Thoracic aorta (tissue), 2 donors: ENCODE measurements around the gene MAGEF1. TPM values are rescaled to one million over a fixed set of nuclear protein-coding genes. Genes with fewer than 3 reads are reported as not detected.

Source experiments
- ATAC-seq: fragments of 150-250 bp; one replicate; pipeline ENCODE4 v1.8.0; 2017; ENCODE audit warnings: low read depth; ENCODE audit not compliant: insufficient number of reproducible peaks, low FRiP score
- DNase-seq: peaks from one replicate; pipeline ENCODE4 v3.0.0-alpha.2; 2020; ENCODE audit warnings: low spot score
- H3K27ac ChIP-seq, 2 donors: fragments of 200-600 bp; sonication (generic); 1 replicate in 1 of 2; 2 replicates in 1 of 2; pipeline ENCODE4 v1.5.1; 2016; ENCODE audit warnings: mild to moderate bottlenecking in 2 of 2, moderate library complexity in 2 of 2
- H3K27me3 ChIP-seq: fragments of 200-600 bp; sonication (generic); replicated peaks from 2 replicates; pipeline ENCODE4 v1.6.0; 2016; ENCODE audit warnings: mild to moderate bottlenecking; ENCODE audit not compliant: insufficient read depth
- H3K36me3 ChIP-seq: fragments of 200-600 bp; sonication (generic); one replicate; pipeline ENCODE4 v1.5.1; 2016
- H3K4me1 ChIP-seq, 2 donors: fragments of 200-600 bp; sonication (generic); 1 replicate in 1 of 2; 2 replicates in 1 of 2; pipeline versions ENCODE4 v1.5.1 to v1.6.0; 2016; ENCODE audit warnings: low read depth in 2 of 2, mild to moderate bottlenecking in 1 of 2; ENCODE audit not compliant: control insufficient read depth in 1 of 2
- H3K4me3 ChIP-seq: fragments of 200-600 bp; sonication (generic); 2 replicates; pipeline ENCODE4 v1.5.1; 2016; ENCODE audit warnings: mild to moderate bottlenecking
- H3K9me3 ChIP-seq: fragments of 200-600 bp; sonication (generic); 2 replicates; pipeline ENCODE4 v1.5.1; 2016
- total RNA-seq, 2 donors: library from RNA; depleted of rRNA; stranded (reverse); fragments of >200 nt; gene quantifications; one replicate each; pipeline versions ENCODE4 v1.1.0 to v1.2.3, GENCODE V29; 2016
- TF ChIP-seq, protein P1 (sequence below): fragments of 200-600 bp; sonication (generic); IDR thresholded peaks from one replicate; pipeline ENCODE4 v1.5.1; 2019; ENCODE audit warnings: antibody characterized with exemption

MAGEF1 gene
- total RNA-seq, 2 donors from 2014 or later = 26.1 TPM

- Histone ChIP-seq H3K9me3 (no peaks in the 10 kb centered on the region), H3K36me3 (no peaks in the 10 kb centered on the region), H3K4me3 (no peak overlapping the region), H3K4me1 (peaks cover 0 to 6% of the 10 kb centered on the region in 2 donors), H3K27ac (no peak overlapping the region), H3K27me3 (no peaks in the 10 kb centered on the region)
- ATAC-seq = no peak
- TF ChIP-seq, protein P1, sequence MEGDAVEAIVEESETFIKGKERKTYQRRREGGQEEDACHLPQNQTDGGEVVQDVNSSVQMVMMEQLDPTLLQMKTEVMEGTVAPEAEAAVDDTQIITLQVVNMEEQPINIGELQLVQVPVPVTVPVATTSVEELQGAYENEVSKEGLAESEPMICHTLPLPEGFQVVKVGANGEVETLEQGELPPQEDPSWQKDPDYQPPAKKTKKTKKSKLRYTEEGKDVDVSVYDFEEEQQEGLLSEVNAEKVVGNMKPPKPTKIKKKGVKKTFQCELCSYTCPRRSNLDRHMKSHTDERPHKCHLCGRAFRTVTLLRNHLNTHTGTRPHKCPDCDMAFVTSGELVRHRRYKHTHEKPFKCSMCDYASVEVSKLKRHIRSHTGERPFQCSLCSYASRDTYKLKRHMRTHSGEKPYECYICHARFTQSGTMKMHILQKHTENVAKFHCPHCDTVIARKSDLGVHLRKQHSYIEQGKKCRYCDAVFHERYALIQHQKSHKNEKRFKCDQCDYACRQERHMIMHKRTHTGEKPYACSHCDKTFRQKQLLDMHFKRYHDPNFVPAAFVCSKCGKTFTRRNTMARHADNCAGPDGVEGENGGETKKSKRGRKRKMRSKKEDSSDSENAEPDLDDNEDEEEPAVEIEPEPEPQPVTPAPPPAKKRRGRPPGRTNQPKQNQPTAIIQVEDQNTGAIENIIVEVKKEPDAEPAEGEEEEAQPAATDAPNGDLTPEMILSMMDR = no peak
- no peak for DNase-seq
These were observed 29.2 kb downstream of the MAGEF1 start for GRCh38 chr3:184682671-184683070.

- DNase-seq = no peak
- Histone ChIP-seq H3K27me3 (no peaks in the 10 kb centered on the region), H3K27ac (no peak overlapping the region), H3K4me3 (no peak overlapping the region), H3K9me3 (no peaks in the 10 kb centered on the region), H3K36me3 (no peaks in the 10 kb centered on the region), H3K4me1 (peaks cover 0 to 6% of the 10 kb centered on the region in 2 donors)
- no peak for ATAC-seq
- TF ChIP-seq, protein P1 = no peak
These were observed 31.2 kb downstream of the MAGEF1 start for GRCh38 chr3:184680385-184681345.

DNA sequence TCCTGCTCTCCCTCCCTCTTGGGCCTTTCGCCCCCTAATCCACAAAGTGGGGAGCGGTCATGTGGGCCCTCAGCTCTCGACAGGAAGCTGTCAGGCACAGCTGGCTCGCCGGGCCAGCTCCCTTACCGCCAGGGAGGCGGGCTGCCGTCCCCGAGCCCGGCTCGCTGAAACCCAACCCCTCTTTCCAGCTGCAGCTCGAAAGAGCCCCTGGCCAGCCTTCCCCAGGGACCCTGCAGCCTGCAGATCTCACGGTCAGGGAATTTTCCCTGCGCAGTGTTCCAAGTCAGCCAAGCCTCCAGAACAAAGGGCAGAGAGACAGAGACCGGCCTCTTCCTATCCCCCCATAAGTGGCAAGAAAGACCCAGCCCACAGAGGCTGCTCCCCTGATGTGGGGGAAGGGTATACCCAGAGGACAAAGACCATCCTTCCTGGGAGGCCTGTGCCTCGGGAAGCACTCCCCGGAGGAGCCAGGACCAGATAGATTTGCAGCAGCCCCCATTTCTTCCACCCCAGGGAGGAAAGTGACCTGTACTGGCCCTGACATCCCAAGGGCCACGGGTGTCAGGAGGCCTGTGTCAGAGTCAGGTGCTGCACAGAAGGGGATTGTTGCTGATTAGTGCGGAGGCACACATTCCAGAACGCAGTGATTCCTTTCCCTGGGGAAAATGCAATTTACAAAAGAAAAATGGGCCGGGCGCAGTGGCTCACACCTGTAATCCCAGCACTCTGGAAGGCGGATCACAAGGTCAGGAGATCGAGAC lies 32.6 kb downstream of the MAGEF1 start:
- peaks cover 0 to 6% of the 10 kb centered on the region in 2 donors for H3K4me1 ChIP-seq
- DNase-seq = no peak
- no peak for ATAC-seq
- no peaks in the 10 kb centered on the region for H3K27me3 ChIP-seq
- H3K4me3 ChIP-seq = peak overlapping the region; percentile 13
- H3K9me3 ChIP-seq = no peaks in the 10 kb centered on the region
- TF ChIP-seq, protein P1 = no peak
- no peaks in the 10 kb centered on the region for H3K36me3 ChIP-seq
- no peak overlapping the region for H3K27ac ChIP-seq

DNA sequence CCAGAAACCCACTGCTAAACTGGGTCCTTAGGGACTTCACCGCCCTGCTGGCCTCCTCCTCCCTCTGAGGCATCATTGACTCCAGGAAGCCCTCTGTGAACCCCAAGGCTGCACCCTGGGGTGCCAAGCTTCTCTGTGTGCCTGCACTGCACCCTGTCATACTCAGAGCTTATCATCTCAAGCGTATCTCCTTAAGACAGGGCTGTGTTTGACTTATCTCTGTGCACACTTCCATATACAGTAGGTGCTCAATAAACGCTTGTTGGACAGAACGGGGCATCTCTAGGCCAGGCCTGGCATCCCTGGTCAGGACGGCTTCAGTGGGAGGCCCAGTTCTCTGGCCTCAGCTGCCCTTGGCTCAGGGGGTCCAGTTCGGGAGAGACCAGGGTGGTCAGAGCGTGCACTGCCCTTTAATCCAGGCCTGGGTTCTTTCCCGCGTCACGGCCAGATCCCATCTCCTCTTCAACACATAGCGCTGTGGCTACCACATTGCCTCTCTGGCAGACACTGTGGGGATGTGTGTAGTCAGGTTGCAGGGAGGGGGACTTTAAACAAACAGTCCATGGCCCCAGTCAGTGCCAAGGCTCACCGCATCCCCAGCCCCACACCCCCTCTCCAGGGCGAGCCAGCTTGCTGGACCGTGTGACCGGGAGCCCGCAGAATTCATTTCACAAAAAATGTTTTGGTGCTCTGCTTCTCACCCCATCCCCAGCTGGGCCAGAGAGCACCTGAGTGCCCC lies 33.4 kb downstream of the MAGEF1 start:
- no peak for DNase-seq
- Histone ChIP-seq H3K27ac (no peak overlapping the region), H3K9me3 (no peaks in the 10 kb centered on the region), H3K4me1 (peaks cover 0 to 6% of the 10 kb centered on the region in 2 donors), H3K4me3 (peak overlapping the region; percentile 13), H3K36me3 (no peaks in the 10 kb centered on the region), H3K27me3 (no peaks in the 10 kb centered on the region)
- TF ChIP-seq, protein P1 = no peak
- ATAC-seq = no peak
